OCI-LY7 (cell line): ENCODE results near the gene ENOX1.
A peak's percentile ranks its signal among the peaks of the same experiment; 100 is the strongest.

ENCODE experiments used
- EZH2phosphoT487 ChIP-seq: fragments of 200-600 bp; sonication (generic); IDR thresholded peaks from 2 replicates; pipeline ENCODE4 v1.6.1; 2018; ENCODE audit warnings: low read depth, borderline replicate concordance, mild to moderate bottlenecking, mixed run types, antibody characterized with exemption, low read length, moderate library complexity, mixed read lengths
- TF ChIP-seq, protein P1 (sequence below): fragments of 200-600 bp; sonication (generic); conservative IDR thresholded peaks from 2 replicates; pipeline ENCODE4 v1.5.1; 2014; ENCODE audit warnings: mild to moderate bottlenecking, antibody characterized with exemption, low read length, moderate library complexity, mixed read lengths

GRCh38 chr13:43804461-43805070, 17.8 kb upstream of the ENOX1 start:
- no peak for TF ChIP-seq EZH2phosphoT487
- TF ChIP-seq, protein P1, sequence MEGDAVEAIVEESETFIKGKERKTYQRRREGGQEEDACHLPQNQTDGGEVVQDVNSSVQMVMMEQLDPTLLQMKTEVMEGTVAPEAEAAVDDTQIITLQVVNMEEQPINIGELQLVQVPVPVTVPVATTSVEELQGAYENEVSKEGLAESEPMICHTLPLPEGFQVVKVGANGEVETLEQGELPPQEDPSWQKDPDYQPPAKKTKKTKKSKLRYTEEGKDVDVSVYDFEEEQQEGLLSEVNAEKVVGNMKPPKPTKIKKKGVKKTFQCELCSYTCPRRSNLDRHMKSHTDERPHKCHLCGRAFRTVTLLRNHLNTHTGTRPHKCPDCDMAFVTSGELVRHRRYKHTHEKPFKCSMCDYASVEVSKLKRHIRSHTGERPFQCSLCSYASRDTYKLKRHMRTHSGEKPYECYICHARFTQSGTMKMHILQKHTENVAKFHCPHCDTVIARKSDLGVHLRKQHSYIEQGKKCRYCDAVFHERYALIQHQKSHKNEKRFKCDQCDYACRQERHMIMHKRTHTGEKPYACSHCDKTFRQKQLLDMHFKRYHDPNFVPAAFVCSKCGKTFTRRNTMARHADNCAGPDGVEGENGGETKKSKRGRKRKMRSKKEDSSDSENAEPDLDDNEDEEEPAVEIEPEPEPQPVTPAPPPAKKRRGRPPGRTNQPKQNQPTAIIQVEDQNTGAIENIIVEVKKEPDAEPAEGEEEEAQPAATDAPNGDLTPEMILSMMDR: peak; percentile 88
